WI38 (cell line): ENCODE data around the gene KIT.

Source experiments
- H3K4me3 ChIP-seq: 2 replicates; pipeline ENCODE4 v1.5.1; 2011; ENCODE audit warnings: low read depth, mild to moderate bottlenecking, control low read depth, low read length
- TF ChIP-seq, protein P1 (sequence below): IDR thresholded peaks from 2 replicates; pipeline ENCODE4 v1.5.1; 2012; ENCODE audit warnings: low read depth, mild to moderate bottlenecking, control low read depth, low read length

The KIT gene

DNA sequence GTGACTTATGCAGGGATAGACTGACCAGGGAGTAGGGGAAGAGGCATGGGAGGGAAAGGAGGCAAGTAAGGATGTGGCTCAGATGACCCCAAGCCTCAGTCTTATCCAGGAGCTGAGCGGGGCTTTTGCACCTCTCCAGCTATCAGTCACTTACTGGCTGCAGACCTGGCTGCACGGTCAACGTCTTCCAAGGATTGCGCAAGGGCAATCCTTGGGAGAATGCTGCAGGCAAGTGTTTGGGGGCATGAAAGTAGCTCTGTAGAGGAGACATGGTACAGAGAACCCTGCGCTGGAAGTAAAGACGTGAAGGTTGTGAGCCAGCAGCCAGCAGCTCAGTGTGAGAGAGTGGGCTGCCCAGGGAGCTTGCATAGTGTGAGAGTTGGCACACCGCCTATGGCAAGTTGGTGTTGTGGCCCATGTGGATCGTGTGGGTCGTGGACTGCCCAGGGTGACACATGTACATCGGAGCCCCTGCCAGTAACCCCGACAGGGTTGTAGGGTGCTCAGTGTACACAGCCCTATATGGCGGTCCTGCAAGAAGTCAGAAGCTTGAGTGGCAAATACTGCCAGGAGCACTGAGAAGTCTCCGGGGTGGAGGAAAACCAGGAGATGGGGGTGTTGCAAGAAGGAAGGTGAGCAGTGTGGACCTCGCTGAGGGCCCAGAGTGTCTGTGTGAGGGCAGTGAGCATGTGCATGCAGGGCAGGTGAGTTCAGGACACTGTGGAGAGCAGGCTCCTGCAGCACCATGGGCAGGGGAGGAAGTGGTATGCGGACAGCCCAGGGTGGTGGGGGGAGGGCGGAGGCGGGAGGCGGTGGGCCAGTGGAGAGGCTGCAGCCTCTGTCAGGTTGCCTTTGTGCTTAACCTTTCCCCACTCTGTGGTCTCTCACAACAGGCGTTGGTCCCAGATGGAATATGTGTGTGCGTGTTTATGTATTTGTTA, 50.9 kb downstream of the KIT start:
- no peak overlapping the region for H3K4me3 ChIP-seq
- TF ChIP-seq, protein P1, sequence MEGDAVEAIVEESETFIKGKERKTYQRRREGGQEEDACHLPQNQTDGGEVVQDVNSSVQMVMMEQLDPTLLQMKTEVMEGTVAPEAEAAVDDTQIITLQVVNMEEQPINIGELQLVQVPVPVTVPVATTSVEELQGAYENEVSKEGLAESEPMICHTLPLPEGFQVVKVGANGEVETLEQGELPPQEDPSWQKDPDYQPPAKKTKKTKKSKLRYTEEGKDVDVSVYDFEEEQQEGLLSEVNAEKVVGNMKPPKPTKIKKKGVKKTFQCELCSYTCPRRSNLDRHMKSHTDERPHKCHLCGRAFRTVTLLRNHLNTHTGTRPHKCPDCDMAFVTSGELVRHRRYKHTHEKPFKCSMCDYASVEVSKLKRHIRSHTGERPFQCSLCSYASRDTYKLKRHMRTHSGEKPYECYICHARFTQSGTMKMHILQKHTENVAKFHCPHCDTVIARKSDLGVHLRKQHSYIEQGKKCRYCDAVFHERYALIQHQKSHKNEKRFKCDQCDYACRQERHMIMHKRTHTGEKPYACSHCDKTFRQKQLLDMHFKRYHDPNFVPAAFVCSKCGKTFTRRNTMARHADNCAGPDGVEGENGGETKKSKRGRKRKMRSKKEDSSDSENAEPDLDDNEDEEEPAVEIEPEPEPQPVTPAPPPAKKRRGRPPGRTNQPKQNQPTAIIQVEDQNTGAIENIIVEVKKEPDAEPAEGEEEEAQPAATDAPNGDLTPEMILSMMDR: no peak

DNA sequence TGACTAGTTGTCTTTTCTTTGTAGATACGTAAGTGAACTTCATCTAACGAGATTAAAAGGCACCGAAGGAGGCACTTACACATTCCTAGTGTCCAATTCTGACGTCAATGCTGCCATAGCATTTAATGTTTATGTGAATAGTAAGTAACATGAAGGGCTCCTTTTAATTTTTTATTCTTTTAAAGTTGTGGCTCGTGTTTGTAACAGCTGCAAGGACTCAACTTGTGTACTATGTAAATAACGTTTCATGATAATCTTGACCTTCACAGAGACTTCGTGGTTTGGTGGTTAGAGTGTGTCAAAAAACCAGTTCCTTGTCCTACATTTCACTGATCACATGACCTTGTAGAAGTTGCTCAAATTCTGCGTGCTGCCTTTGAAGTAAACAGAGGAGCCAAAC, 51.6 kb downstream of the KIT start:
- TF ChIP-seq, protein P1: no peak
- H3K4me3 ChIP-seq: no peak overlapping the region

DNA sequence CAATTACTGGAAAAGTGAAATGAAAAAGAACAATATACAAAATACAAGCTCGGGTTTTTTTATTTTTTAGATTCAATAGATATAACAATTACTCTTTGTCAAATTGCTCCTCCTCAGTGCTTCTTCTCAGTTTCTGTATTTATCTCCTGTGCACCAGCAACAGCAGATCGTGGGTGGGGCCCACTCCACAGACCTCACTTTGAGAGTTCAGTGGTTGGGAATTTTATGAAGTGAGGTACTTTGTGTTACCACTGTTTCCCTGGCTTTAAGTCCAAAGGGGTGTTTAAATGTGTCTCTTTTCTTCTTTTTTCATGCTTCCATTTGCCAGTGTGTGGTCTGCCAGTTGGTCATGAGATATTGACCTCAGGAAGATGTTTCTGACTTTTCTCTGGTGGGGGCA, 54.4 kb downstream of the KIT start:
- TF ChIP-seq, protein P1: no peak

DNA sequence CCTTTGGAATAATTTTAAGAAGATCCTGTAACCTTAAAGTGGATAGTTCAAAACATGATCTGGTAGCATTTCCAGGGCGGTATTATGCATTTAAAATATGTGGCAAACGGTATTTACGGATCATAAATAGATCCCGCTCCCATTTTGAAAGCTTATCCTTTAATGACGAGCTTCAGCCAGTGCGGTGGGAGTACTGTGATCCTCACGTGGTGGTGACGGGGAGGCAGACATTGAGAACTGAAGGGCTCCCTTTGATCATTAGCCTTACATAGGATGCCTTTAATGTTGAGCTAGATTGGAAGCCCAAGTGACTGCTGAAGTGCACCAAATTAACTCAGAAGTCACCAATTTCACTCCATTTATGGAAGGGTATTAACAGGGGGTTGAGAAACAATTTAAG, 56.9 kb downstream of the KIT start:
- H3K4me3 ChIP-seq: no peak overlapping the region
- TF ChIP-seq, protein P1: no peak

More for the DNA sequence above, 54.4 kb downstream of the KIT start:
- H3K4me3 ChIP-seq: no peak overlapping the region

DNA sequence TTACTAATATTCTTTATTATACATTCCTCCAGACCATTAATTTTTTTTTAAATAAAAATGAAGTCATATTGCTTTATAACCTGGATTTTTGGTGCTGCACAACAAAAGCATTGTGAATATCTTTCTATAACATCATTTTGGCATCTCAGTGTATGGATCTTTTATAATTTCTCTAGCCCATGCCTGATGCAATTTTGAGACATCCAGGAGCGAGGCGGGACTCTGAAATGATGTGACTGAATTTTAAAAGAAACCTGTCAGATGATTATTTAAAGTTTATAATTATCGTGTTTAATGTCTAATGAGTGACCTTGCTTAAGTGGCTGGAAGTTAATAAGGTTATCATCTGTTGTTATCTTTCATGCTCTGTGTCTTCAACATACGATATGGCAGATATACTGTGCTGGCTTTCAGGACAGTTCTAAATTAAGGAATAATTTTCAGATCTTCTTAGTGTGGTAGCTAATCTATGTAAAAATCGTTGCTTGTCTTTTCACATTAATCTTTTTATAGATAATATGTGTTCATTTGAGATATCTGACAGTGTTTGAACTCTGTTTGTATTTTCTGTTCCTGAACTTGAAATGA, 58.8 kb downstream of the KIT start:
- TF ChIP-seq, protein P1: no peak
- H3K4me3 ChIP-seq: no peak overlapping the region

DNA sequence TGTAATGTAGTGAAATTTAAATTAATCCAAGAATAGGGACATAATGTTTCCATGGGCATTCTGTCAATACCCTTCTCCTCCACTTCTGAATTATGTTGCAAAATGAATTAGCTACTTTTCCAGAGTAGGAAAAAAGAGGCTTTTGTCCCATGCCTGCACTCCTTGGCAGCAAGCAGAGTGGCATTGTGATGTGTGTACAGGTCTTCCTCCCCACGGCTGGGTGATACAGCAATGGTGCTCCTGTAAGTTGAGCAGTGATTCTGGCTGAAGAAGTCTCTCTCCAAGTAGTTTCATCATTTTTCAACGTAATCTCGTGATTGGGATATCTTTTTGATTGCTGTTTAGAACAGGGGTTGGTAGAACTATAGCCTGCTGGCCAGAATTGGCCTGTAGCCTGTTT, 59.9 kb downstream of the KIT start:
- TF ChIP-seq, protein P1: no peak
- no peak overlapping the region for H3K4me3 ChIP-seq

DNA sequence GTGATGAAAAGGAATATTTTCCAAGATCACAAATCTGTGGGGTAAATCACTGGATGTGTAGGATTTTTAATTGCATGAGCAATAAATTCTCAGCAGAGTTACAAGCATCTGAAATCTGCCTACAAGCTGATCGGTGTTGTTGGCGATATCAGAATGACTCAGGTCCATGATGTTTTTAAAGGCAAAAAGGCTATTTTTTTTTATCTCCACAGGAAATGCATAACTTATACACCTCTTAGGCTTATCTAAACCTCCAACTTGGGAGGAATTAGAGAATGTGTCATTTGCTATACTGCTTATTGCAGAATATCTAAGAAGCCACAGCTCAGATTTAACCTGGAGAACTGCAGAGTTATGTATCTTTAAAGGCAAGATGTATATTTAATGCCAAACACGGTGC, 61.6 kb downstream of the KIT start:
- no peak overlapping the region for H3K4me3 ChIP-seq
- TF ChIP-seq, protein P1: no peak
